ENCODE results near the gene RAG1. TPM values are rescaled to one million over a fixed set of nuclear protein-coding genes. Genes with fewer than 3 reads are reported as not detected.

The RAG1 gene
- total RNA-seq, 1 donor from 2014 or later: 0.78 TPM

DNA sequence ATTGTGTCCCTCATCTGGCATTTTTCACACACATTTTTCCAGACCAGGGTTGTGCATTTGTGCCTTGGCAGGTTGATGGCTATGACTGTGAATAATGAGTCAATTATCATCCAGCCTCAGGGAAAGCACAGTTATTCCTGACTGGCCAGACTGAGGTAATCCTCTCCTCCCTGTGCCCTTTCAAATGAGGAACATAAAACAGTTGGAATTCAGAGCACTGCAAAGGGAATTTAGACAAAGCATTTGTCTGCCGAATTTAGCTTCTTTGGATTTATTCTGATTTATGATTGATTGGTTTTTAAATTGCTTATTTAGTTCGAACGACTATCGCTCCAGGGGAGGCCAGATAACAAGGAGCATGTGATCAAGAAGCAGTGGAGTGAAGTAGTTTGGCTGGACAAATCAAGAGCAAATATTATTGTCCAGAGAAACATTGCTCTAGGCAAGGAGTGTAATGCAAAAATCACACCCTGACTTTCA, 61.0 kb downstream of the RAG1 start:
- TF ChIP-seq CTCF (IDR thresholded peaks at IDR 0.05): no peak
- ATAC-seq (no peak), DNase-seq (no peak)
- Histone ChIP-seq H3K36me3 (no peaks in the 10 kb centered on the region), H3K27ac (no peak overlapping the region), H3K4me1 (no peaks in the 10 kb centered on the region), H3K4me3 (no peak overlapping the region), H3K27me3 (no peaks in the 10 kb centered on the region), H3K9me3 (no peaks in the 10 kb centered on the region)
- intact Hi-C loops (cut with DNase I): no loop called here

Other genes with a start within 250 kb of the RAG1 start
- gene TRAF6, start 57.7 kb upstream of the RAG1 start, total RNA-seq: 13.5 TPM
- gene IFTAP, start 26.5 kb downstream of the RAG1 start, total RNA-seq: 12.3 TPM
- gene RAG2, start 30.2 kb downstream of the RAG1 start, total RNA-seq: not detected